CD1c-positive myeloid dendritic cell (primary cell): ENCODE measurements around the gene CPLX1.
"Not testable (repeated sequence)": the region's sequence is repeated elsewhere in the genome, so short reads cannot be mapped to it uniquely, and the experiment has no call there.

ENCODE experiments used
- DNase-seq: peaks from one replicate; pipeline ENCODE4 v3.0.0-alpha.2; 2016; ENCODE audit errors: extremely low spot score

CPLX1 gene

DNA sequence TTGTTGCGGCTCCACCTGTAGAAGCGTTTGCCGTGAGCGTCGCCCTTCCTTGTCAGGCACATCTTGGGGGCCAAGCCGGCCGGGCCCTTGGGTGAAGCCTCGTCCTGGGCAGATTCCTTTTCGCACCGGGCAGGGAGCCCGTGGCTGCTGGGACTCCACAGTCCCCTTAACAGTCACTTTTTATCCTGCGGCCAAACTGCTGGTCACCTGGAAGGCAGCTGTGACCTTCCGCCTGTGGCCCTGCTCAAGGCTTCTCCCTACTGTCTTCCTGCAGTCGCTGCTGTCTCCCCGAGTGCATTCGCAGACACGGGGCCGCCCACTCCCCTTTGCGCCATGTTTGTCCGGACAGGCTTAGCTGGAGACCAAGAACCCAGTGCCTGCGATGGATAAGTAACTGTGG is 65.3 kb downstream of the CPLX1 start:
- no peak for DNase-seq

GRCh38 chr4:759810-760209 is 66.1 kb downstream of the CPLX1 start:
- DNase-seq = not testable (repeated sequence)

GRCh38 chr4:757111-757510 is 68.8 kb downstream of the CPLX1 start:
- DNase-seq = no peak

- no peak for DNase-seq
These were observed 71.5 kb downstream of the CPLX1 start for GRCh38 chr4:754221-755120.

GRCh38 chr4:753186-753585 is 72.7 kb downstream of the CPLX1 start:
- not testable (repeated sequence) for DNase-seq

DNA sequence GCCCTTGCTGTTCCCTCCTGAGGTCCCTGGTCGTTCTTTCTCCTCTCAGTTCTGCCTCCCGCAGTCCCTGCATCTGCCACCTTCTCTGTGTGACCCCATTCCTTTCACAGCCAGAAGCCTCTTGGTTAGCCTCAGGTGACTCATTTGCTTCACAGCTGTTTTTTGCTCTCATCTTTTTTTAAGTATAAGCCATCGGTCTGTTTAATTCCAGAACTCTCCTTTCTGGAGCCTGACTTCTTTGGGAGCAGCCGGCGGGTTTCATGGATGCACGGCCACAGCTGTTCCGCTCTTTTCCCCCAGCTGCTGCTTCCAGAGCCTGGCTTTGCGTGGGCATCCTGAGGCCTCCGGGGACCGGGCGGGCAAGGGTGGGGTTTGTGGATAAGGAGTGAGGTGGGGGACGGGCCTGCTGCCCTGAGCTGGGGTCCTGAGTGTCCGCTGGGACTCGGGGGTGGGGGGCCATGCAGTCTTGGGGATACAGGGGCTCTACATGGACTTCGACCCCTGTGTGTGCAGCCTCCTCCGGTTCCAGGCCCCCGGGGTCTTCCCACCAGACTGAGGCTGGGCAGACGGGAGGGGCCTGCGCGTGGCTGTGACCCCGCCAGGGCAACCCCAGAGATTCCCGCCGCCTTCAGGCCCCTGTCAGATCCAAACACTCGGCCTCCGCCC is 73.6 kb downstream of the CPLX1 start:
- no peak for DNase-seq

DNA sequence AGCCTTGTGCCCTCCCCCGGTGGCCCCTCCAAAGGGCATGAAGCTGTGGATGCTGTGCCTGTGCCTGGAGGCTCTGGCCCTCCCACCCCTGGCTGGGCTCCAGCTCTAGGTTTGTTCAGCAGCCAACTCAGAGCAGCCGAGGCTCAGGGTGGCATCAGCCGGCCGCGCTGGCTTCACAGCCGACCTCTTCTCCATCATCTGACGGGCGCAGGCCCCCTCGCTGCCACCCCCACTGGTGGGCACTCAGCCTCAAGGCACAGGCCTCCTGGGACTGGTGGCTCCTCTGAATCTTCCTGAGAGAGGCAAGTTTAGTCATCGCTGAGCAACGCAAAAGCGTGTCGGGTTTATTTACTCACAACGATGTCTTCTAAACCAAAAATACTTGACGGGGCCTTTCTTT is 74.3 kb downstream of the CPLX1 start:
- no peak for DNase-seq

- no peak for DNase-seq
These were observed 75.9 kb downstream of the CPLX1 start for GRCh38 chr4:749698-750666.

DNA sequence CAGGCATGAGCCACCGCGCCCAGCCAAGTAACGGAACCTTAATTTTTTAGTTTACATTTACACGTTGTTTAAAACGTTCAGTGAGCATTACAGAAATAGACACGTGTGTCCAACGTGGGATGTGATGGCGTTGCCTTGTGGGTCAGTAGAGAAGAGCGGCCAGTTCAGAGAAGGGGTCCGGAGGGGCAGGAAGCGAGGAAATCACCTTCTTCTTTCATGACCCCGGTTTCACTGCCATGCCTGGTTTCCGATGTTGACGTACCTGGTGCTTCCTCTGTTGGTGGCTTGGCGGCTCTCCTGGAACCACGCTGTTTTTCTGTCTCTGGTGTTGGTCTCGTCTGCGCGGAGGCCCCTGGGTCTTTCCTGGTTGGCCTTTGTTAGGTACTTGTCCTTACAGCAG is 77.5 kb downstream of the CPLX1 start:
- no peak for DNase-seq

DNA sequence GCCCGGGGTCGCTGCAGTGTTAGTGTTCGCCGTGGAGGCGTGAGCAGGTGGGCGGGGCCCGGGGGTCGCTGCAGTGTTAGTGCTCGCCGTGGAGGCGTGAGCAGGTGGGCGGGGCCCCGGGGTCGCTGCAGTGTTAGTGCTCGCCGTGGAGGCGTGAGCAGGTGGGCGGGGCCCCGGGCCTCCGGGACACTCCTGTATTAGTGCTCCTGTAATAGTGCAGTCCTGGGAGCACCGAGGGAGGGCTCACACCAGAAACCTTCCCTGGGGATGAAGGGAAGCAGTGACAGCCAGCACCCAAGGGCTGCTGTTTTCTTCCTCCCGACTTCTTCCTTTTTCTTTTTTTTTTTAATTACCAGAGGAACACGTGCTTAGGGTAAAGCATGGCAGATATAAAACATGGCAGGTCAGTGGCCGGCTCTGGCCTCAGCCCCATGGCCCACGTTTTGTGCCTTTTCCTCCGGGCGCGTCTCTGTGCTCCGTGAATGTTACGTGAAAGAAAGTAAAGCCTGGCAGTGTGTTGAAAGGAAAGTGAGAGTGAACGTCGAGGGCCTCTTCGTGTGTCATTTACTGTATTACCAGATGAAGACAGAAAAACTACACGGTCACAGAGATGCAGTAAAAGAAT is 78.3 kb downstream of the CPLX1 start:
- no peak for DNase-seq

DNA sequence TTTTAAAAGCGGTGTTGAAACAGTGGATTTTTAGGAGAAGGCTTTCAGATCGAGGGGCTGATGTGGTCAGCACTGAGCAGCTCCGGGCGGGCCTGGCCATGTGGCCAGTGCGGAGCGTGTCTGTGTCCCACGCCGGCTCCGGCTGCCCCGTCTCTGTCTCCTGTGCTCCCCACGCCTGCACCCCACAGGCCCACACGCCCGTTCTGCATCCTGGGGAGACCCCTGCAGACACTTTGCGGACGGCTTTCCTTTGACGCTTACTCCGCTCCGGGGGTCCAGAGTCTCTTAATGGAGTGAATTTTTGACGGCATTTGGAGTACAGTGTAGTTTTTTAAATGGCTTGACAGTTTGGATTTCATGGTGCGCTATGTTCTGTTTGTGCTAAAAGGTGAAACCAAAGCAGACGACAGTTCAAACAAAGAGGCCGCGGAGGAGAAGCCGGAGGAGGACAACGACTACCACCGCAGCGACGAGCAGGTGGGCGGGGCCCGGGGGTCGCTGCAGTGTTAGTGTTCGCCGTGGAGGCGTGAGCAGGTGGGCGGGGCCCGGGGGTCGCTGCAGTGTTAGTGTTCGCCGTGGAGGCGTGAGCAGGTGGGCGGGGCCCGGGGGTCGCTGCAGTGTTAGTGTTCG is 81.6 kb downstream of the CPLX1 start:
- DNase-seq = no peak

- no peak for DNase-seq
These were observed 82.3 kb downstream of the CPLX1 start for GRCh38 chr4:743463-744211.

DNA sequence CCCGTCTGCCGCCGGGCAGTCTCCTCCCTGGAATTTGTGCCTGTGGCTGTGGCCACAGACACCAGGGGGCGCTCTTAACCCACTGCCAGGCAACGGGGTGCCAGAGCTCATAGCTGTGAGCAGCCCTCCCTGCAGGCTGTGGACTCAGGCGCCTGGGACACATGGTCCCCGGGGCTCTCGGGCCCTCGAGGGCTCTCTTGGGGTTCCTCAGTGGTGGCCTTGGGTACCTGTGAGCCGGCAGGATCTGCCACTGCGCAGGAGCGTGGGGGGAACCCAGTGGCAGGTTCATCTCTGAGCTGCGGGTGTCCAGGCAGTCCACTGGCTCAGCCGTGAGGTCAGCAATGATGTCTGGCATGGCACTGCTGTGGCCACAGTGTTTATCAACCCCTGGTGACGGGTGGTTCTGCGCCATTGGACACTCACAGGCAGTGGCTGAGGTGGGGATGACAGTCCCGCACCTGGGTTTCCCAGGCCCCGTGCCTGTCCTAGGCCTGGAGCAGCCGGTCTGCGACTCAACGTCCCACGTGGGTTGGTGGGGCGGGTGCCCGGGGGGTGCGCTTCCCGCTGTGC is 83.1 kb downstream of the CPLX1 start:
- DNase-seq = peak; percentile 63

DNA sequence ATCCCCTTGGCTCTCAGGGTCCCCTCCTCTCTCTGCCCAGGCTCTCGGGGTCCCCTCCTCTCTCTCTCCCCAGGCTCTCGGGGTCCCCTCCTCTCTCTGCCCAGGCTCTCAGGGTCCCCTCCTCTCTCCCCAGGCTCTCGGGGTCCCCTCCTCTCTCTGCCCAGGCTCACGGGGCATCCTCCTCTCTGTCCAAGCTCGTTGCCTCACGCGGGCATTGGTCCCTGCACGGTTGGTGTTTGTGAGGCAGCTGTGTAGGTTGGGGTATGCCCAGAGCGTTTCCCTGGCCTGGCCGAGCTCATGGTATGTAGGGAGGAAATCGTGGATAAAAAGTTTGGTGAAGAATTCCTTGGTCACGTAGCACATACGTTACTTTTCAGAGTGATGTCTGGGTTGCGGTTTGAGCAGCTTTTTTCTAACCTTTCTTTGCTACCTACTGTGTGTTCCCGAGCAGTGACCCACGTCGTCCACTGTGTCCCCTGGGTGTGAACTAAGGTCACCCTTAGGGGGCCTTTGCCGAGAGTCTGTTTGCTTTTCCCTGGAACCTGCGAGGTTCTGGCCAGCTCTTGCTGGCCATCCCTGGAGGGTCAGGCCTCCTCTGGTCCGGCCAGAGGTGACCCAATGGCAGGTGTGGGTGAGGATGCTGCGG is 83.7 kb downstream of the CPLX1 start:
- no peak for DNase-seq

DNA sequence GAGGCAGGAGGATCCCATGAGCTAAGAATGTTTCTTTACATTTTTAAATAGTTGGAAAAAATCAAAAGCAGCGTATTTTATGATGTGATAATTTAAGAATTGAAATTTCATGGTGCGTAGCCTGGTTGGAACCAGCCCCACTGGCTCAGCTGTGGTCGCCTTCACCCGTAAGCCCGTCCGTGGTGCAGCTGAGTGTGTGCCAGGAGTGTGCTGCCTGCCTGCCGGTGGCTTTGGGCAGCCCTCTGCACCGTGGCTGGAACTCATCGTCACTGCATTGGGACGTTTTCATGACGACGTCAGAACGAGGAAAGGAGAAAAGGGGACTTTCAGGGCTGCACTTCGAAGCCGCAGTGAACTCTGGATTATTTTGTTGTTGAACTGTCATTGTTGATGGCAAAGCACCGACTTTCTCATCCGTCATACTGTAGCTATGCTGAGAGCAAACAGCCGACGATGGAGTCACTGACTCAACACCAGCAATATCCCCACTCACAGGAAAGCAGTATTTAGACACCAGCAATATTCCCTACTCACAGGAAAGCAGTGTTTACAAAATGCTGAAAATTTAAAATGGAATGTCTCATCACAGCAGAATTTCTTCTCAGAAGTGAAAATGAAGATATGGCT is 85.2 kb downstream of the CPLX1 start:
- DNase-seq = no peak

DNA sequence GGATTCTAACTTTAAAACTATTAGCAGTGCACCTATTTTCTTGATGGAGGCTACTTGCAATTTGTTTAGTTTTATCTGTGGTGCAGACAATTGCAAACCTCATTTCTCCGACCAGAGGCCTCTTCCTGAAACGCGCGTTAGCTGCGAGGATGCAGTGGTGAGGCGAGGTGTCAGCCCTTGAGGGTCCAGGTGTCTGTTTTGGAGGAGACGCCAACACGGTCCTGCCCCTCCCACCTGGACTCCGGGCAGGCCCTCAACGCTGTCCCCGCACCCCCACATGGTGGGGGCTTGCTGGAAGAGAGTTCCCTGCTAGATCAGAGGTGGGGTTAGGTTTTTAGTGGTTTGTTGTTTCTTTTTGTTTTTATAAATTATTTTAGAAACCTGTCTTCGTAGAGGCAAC is 85.9 kb downstream of the CPLX1 start:
- DNase-seq = no peak

GRCh38 chr4:739569-739968 is 86.4 kb downstream of the CPLX1 start:
- DNase-seq = no peak

- DNase-seq = no peak
These were observed 87.1 kb downstream of the CPLX1 start for GRCh38 chr4:738781-739280.

- not testable (repeated sequence) for DNase-seq
These were observed 89.4 kb downstream of the CPLX1 start for GRCh38 chr4:736561-736960.
